AG08396 (cell line): ENCODE data around the gene IVNS1ABP.
A peak's percentile ranks its signal among the peaks of the same experiment; 100 is the strongest.
"Not testable (repeated sequence)": the region's sequence is repeated elsewhere in the genome, so short reads cannot be mapped to it uniquely, and the experiment has no call there.

Experiments
- DNase-seq: peaks from one replicate; pipeline ENCODE4 v3.0.0; 2012; ENCODE audit warnings: low spot score, mixed read lengths

IVNS1ABP gene

GRCh38 chr1:185317034-185317885 lies at the start of gene IVNS1ABP:
Gene IVNS1ABP, minus strand, starts transcription at chr1:185317243. Its CDS starts 7,750 bp downstream, at chr1:185309493.
- DNase-seq = peak; percentile 96

DNA sequence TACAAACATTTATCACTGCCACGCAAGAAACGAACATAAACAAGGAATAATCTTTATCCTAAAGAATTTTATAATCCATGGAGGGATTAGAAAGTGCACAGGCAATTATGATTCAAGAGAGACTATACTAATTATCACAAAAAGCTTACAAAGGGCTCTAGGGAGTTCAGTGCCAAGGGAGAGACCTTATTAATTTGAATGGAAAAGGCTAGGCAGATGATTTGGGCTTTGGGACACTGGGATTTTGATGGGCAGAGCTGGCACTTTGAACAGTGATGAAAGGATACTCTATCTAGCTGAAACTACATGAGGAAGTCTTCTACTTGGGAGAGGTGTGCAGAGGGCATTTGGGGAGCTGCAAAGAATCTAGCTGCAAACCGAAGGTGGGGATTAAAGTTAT lies 48.9 kb upstream of the IVNS1ABP start:
- no peak for DNase-seq

DNA sequence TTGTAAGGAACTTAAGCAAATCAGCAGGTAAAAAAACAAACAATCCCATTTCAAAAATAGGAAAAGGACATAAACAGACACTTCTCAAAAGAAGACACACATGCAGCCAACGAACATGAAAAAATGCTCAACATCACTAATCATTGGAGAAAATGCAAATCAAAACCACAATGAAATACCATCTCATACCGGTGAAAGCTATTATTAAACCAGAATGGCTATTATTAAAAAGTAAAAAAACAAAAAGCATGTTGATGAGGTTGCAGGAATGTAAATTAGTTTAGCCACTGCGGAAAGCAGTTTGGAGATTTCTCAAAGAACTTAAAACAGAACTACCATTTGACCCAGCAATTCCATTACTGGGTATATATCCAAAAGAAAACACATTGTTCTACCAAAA lies 47.5 kb upstream of the IVNS1ABP start:
- DNase-seq = not testable (repeated sequence)

DNA sequence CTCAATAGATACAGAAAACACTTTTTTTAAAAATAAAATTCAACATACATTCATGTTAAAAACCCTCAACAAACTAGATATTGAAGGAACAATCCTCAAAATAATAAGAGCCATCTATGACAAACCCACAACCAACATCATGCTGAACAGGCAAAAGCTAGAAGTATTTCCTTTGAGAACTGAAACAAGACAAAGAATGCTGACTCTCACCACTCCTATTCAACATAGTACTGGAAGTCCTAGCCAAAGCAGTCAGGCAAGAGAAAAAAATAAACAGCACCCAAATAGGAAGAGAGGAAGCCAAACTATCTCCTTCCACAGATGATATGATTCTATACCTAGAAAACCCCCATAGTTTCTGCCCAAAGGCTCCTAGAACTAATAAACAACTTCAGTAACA lies 46.2 kb upstream of the IVNS1ABP start:
- no peak for DNase-seq

- no peak for DNase-seq
Measured at GRCh38 chr1:185360714-185361113, 43.7 kb upstream of the IVNS1ABP start.

DNA sequence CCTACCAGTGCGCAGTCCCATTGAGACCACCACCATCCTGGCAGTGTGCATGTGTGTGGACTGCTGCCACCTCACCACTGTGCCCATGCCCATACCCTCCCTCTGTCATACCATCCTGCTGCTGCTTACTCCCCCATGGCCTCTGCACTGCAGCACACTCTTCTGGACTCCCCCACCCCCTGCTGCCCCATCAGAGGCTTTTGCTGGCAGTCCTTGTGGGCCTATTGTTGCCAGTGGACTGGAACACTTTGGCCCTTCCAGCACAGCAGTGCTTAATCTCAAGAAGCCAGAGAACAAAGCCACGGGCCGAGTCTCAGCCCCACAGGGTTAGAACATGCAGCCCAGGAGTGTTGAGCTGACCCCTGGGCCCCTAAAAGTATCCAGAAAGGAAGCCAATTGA lies 41.9 kb upstream of the IVNS1ABP start:
- DNase-seq = no peak

GRCh38 chr1:185355947-185356346 lies 38.9 kb upstream of the IVNS1ABP start:
- no peak for DNase-seq

DNA sequence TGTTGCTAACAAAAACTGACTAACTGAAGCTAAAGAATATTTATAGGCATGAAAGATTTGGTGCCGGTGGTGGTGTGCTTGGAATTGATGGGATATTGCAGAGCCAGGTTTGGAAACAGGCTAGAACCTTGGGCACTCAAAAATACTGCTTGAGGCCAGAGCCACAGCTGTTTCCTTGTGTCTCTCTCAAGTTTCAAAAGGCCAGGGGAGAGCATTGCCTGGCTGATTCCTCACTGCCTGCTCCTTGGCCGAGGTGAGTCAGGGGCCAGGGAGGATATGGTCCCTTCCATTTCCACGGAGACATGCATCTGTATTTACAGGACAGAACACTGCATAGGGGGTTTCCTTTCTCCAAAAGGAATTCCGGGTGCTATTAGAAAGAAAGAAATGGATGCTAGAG lies 36.1 kb upstream of the IVNS1ABP start:
- no peak for DNase-seq

GRCh38 chr1:185351734-185352466 lies 34.9 kb upstream of the IVNS1ABP start:
- DNase-seq = no peak

DNA sequence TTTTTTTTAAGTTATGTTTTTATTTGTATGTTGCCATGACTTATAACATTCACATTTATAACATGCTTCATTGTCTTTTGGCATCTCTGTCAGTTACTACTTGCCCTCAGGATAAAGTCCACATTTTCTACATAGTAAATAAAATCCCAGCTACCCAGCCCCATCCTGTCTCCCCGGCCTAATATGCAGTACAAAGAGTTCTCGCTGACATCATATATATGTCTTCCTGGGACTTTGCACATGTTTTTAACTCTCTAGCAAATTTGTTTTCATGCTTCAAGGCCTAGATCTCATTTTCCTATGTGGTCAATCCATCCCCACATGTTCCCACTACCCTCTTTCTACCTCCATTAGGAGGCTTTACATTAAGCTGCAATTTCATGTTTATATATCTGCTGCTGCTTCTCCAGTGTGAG lies 33.0 kb upstream of the IVNS1ABP start:
- no peak for DNase-seq

DNA sequence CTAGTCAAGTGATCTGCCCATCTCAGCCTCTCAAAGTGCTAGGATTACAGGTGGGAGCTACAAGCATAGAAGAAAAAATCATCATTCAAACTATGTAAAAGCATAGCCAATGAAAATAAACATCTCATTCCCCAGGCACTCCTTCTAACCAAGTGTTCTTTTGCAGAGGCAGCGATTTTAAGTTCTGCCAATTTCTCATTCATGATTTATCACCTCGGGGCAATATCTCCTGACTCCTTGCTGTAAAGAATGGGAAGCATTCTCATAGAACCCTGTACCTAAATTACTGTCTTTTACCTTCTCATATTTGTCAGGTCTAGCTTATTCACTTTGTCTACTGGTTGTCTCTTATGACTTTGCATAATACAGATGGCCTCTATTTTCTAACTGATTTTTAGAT lies 32.5 kb upstream of the IVNS1ABP start:
- no peak for DNase-seq

- DNase-seq = no peak
Measured at GRCh38 chr1:185348985-185349384, 31.9 kb upstream of the IVNS1ABP start.

GRCh38 chr1:185348296-185348695 lies 31.3 kb upstream of the IVNS1ABP start:
- no peak for DNase-seq

- DNase-seq = no peak
Measured at GRCh38 chr1:185345913-185346720, 29.1 kb upstream of the IVNS1ABP start.

- no peak for DNase-seq
Measured at GRCh38 chr1:185343306-185343705, 26.3 kb upstream of the IVNS1ABP start.

DNA sequence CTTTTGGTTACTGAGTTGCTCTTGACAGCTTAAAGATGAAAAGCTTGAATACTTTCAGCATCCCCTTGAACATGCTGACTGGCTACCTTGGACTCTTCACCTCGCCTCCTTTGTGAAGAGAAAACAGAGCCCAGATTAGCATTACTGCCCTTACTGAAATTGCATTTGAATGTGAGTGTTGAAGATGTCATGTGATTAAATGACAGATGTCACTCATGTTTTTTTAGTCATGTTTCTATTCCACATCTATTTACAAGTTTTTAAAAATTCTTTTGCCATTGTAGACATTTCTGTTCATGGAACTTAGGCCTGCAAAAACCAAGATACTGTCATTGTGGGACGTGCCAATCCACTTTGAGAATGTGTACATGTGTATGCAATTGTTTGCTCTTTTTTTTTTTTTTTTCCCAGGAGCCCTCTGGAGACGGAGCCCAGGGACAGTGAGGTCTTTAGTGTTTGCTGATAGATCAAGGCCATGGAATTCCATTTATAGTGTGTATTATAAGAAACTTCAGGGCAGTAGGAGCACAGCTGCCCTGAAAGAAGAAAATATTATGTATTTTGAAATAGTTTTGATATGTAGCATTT lies 25.7 kb upstream of the IVNS1ABP start:
- DNase-seq = no peak

DNA sequence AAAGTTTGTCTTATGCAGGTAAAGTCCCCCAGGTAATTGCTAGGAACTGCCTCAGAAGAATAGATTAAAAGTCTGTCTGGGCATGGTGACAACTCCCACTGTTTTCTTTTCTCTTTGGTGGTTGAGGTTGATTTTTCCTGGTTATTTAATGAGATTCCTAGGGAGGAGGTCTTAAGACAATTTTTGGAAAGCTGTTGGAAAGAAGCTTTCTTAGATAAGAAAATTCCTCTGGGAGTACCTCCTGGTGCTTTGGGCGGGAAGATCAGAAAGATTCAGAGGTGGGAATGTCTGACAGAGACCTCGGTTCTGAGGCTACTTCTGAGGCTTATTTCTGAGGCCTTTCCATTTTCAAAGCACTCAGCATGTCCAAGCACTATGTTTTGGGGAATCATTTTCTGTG lies 25.0 kb upstream of the IVNS1ABP start:
- no peak for DNase-seq

DNA sequence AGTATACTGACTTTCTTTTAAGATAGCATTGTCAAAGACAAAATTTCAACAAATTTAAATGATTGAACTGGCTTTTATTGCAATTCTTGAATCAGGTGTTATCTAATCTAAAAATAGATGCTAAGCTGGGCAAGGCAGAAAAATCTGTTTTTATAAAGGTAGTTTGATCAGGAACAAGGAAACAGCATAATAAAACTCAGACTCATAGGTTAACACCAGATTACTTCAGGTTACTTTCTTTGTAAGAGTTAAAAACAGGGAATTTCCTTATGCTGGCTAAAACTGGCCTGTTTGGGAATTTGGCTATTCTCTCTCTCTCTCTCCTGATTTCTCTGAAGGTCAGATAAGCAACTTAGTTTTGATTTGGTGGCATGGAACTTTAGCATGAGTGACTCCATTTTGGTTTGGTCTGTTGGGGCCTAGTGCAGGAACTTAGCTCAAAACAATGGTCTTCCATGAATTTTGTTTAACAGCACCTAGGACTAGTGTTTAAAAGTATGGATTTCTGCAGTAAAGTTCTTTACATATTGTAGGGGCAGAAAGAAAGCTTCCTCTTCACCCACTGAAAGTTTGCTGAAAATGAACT lies 24.2 kb upstream of the IVNS1ABP start:
- no peak for DNase-seq

DNA sequence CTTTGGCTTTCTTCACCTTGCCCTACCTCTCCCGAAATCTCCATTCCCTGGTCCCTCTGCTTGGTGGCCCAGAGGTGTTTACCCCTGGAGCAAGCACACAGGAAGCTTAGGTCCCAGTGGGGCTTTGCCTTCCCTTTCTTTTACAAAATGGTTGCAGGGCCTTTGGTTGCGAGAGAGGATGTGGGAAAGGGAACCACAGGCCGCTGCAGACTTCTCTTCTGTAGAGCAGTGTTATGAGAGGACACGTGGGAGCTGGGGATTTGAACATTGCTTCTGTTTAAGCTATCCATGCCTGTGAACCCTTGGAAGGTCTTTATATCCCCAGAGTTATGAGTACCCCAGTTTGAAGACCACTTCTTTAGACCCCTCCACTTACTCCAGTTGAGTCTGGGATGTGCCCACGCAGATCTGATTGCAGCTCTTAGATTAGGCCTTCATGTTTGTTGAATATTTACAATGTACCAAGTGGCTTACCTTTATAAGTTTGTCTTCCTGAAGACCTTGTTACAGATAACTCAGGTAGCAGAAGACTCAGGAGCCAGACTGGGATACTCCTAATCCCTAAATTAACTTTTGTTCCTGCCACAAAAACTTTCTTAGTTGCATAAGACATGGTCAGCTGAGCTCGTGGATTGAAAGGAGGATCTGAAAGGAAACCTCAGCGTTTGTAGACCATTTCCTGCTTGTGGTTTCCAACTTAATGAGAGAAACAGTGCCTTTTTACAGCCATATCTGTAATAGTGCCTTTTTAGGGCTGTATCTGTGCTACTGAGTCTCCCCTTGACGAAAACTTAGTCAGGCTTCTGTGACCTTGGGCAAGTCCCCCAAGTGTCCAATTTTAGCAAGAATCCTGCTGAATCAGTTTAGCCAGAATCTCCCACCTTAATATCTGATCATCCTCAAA lies 21.9 kb upstream of the IVNS1ABP start:
- no peak for DNase-seq

- DNase-seq = no peak
Measured at GRCh38 chr1:185337246-185337645, 20.2 kb upstream of the IVNS1ABP start.

GRCh38 chr1:185334182-185334581 lies 17.1 kb upstream of the IVNS1ABP start:
- no peak for DNase-seq
